ENCODE data around the gene ANKRD50.

ANKRD50 gene

GRCh38 chr4:124633285-124633941 lies 79.1 kb downstream of the ANKRD50 start:
- DNase-seq = no peak

- DNase-seq = no peak
Measured at GRCh38 chr4:124632439-124632838, 80.1 kb downstream of the ANKRD50 start.

- peak; percentile 97 for DNase-seq
Measured at GRCh38 chr4:124631760-124632159, 80.8 kb downstream of the ANKRD50 start.

- no peak for DNase-seq
Measured at GRCh38 chr4:124629681-124630080, 82.9 kb downstream of the ANKRD50 start.
